HG03280 (cell line): ENCODE results near the gene DCAF8.

ENCODE experiments used
- ATAC-seq: cut with Tn5 transposase; IDR thresholded peaks from one replicate; pipeline ENCODE4 v1.9.1; 2021; ENCODE audit warnings: mild to moderate bottlenecking, moderate library complexity; ENCODE audit not compliant: unreplicated experiment

DCAF8 gene

DNA sequence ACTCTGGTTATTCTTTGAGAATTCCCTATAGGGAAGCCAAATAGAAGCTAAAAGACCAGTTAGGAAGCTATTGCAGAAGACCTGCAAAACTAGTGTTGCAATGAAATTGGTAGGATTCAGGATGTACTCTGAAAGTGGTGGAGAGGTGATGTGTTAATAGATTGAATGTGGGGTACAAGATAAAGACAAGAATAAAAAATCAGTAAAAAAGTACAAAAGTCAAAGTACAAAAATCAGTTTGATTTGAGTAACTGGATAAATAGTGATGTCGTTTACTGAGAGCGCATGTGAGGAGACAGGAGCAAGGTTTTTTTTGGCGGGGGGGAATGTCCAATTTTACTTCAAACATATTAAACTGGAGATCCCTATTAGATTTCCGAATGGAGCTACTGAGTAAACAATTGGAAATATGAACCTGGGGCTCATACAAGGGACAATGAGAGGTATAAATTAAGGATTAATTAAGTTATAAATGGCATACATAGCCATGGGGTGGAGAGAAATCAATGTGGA is 2.5 kb upstream of the DCAF8 start:
- ATAC-seq: no peak

DNA sequence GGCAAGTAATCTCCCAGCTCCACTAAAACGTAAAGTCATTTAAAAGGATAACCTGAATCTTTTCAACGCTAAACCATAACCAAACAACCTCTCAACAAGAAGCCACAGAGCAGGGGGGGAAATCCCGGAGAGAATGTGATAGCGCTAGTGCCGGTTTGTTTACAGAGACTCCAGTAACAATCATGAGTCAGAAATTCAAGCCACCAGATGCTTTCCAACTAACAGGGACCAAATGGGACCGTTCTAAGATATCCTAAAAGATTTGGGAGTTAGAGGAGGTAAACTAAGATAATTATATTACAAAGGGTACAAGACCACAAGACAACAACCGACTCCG is 825 bp downstream of the DCAF8 start:
- peak; percentile 28 for ATAC-seq

DNA sequence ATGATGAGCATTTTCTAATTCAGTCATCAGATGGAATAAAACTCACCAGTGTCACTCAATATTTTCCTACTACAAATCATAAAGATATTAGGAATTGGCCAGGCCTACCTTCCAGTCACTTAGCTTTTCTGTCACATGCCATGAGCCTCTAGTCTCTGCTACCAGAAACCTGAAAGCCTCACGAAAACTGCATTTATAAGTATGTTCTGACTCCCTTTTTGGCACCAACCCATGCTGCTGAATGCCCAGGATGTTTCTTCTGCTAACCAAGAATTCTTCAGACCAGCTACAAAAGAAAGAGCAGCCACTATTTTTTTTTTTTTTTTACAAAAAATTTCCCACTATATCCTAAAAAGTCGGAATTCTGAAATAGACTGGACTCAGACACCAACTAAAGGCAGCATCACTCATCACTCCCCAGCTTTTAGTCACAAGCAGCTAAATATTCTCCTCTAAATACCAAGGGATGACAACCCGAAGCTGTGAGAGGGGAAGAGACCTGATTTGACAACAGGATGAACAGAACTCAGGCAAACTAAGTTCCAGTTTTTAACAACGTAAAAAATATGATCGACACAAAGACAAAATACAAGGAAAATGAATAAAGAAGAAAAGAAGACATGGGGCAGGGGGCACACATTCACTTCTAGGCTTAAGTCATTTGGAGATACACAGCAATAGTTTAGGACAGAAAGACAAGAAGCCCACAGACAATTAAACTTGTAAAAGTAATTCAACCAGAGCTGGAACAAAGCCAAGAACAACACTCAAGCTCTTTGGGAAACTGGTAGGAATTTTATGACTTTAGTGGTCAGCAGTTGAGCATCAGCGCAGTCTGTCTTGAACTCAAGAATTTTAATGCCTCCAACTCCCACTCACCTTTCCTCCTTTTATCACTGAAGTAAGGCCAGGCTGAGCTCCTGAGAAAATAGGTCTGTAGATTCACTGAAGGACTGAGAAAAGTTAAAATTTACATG is 1.7 kb downstream of the DCAF8 start:
- no peak for ATAC-seq

DNA sequence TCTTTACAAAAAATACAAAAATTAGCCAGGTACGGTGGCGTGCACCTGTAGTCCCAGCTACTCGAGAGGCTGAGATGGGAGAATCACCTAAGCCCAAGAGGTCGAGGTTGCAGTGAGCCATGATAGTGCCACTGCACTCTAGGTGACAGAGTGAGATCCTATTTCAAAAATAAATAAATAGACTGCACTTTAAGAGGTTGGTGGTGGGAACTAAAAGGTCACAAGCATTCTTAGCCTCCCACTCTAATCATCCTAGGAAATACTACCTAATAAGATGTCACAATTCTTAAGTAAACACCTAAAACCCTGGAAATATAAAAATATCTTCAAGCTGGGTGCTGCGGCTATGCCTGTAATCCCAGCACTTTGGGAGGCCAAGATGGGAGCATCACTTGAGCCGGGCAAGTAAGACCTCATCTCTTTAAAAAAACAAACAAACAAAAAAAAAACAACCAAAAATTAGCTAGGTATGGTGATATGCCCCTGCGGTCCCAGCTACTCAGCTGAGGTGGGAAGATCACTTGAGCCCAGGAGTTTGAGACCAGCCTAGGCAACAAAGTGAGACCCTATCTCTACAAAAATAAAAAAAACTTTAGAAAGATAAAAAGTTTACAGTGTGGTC is 4.1 kb downstream of the DCAF8 start:
- no peak for ATAC-seq

DNA sequence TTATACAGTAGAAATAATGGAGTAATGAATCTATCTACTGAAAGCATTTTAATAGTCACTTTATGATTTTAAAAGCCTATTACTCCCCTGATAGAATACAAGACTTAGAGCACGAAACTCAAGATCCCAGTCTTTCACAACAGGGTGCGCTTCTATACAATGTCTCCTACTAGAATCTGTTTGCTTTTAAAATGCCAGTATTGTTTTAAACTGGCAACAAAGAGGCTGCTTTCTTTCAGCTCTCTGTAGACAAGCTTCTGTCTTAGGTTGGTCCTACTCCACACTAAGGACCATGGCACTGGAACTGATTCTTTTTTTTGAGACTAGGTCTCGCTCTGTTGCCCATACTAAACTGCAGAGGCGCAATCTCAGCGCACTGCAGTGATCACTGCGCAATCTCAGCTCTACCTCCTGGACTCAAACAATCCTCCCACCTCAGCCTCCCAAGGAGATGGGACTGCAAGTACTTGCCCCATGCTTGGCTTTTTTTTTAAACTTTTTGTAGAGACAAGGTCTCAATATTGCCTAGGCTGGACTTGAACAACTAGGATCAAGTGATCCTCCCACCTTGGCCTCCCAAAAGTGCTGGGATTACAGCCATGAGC is 4.8 kb downstream of the DCAF8 start:
- ATAC-seq: no peak

DNA sequence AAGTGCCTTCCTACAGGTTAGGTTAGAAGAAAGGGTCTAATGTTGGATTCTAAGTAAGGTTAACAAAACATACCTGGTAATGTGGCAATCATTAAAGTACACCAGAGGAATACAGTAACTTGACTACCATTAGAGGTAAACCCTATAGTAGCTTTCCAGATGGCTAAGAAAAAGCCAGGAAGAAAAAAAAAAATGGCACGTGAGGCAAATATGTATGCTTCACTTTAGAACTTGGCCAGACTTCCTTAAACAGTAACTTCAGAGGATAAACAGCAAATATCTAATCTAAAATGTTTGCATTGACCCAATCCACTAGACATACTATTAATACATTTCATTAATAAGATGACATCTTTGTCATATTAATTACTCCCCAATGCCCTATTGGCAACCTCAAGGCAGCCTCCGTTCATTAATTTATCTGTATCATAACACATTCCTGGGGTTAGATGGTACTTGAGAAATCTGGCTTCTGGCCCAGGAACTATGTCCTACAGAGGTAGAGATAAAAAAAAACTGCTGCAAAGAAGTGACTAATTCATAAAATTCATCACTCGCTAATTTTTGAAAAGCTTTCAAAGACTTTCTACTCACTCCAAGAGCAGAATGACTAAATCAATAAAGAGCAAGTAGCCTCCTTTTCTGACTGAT is 5.8 kb downstream of the DCAF8 start:
- ATAC-seq: no peak

DNA sequence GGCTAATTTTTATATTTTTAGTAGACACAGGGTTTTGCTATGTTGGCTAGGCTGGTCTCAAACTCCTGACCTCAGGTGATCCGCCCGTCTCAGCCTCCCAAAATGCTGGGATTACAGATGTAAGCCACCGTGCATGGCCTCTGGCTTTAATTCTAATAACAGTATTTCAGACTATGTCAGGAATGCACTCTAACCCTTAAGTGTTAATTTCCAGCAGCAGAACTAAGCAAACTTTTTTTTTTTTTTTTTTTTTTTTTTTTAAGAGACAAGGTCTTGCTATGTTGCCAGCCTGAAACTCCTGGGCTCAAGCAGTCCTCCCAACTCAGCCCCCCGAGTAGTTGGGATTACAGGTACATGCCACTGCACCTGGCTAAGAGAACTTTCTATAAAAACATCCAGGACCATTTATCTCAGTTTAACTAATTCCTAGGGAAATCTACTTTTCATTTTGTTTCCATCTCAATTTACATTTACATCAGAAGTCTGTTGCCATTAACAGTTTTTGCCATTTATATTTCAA is 6.5 kb downstream of the DCAF8 start:
- ATAC-seq: no peak

DNA sequence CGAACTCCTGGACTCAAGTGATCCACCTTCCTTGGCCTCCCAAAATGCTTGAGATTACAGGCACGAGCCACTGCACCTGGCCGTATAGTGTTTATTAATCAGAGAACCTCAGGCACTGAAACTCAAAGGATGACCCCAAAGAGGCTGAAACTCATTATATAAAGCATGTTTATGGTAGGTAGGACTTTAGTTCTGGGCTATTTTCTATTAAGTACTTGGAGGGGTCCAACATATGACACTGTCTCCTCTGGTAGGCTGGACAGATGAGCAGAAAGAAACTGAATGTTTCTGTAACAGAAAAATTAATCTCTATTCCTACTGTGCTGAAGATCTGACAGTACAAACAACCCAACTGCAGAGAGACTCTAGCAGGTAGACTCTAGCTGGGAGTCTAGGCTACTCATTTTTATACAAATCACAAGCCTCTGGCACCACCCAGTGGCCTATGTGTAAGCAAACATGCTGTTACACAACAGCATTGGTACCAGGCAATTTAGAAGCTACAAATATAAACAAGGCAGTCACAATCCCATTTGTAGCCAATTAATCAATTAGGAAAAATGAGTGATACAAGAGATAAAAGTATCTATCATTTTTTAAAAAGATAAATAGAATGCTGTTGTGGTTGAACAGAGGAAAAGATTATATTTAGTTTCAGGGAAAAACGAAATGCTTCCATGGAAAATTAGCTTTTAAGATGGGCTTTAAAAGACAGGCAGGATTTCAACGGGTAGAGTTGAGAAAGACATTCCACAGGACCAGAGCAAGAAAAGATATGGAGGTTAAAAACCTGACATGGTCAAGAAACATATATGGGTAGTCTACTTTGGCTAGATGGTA is 10.4 kb downstream of the DCAF8 start:
- peak; percentile 69 for ATAC-seq

DNA sequence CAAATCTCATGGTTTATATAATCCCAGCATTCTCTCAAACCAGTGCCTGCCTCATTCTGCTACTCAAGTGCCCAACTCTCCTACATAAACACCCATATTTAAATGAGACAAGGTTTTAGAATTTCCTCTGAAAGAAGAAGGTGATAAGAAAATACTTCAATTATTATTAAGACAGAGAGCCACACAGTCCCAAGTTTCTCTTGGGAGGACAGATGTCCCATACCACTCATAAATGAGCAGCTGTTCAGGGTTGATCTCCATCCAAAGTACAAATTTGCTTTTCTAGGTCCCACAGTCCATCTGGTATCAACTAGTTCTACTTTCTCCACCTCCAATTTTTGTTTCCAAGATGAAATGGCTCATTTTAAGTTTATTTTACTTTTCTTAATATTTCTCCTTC is 11.3 kb downstream of the DCAF8 start:
- no peak for ATAC-seq

DNA sequence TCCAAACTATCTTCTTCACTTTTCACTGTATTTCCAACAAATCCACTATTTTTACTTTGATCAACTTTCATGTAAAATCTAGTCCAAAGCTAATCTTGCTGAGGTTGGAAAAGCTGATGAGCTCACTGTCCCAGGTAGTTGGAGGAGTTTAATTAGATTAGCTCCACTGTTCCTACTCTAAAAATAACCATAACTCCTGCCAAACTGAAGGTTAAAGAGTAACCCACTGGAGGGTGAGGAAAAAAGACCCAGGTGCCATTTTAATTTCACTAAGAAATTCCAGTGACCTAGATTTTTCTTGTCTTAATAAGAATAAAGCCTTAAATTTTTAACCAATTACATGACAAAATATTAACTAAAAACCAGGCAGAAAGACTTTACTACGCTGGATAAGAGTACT is 15.3 kb downstream of the DCAF8 start:
- no peak for ATAC-seq

DNA sequence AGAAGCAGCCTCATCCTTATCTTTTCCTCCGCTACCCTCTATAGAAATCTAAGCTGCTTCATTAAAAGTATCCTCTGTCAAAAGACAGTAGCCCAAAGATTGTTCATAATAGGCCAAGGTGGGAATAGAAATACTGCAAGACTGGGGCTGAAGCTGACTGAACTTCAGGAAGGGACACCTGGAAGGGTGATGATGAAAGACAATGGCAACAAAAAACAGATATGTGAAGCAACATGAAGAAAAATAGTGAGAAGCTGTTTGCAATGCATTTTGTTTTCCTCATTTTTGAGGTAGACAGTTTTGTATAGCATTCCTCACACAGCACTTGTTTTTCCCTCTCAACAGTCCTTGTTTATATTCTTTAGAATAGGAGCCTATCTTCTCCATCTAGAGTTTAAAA is 16.9 kb downstream of the DCAF8 start:
- no peak for ATAC-seq

DNA sequence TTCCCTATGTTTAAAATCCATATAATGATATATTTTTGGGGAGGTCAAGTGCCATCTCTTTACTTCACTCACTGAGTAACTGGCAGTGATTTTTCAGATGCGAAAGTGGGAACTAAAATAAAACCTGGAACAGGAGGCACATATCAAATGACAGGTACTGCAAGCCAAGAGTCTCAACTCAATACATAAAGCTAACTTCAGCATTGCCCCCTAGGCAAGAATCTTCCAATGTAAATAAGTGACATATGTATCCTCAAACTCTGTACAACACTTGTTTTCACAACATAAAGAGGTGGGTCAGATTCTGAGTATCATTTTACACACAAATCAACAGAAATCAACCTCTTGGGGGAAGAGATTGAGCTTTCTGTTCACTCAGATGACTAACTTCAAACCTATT is 18.1 kb downstream of the DCAF8 start:
- ATAC-seq: no peak

DNA sequence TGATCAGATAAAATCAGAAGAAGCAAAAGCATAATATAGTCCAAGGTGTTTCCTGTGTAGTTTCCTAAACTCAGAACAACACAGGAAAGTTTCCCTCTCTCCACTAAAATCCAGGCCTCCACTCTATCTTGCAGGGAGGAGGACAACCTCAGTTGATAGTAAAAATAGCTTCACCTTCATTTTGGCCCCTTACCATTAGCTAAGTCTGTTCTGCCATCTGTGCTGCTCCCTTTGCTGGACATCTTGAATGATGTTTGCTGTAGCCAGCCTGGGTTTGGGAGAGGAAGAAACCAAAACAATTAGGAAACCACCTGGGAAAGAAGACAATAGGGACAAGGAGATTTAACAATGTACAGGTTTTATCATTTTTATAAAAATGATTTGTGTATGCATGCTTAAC is 18.6 kb downstream of the DCAF8 start:
- no peak for ATAC-seq

DNA sequence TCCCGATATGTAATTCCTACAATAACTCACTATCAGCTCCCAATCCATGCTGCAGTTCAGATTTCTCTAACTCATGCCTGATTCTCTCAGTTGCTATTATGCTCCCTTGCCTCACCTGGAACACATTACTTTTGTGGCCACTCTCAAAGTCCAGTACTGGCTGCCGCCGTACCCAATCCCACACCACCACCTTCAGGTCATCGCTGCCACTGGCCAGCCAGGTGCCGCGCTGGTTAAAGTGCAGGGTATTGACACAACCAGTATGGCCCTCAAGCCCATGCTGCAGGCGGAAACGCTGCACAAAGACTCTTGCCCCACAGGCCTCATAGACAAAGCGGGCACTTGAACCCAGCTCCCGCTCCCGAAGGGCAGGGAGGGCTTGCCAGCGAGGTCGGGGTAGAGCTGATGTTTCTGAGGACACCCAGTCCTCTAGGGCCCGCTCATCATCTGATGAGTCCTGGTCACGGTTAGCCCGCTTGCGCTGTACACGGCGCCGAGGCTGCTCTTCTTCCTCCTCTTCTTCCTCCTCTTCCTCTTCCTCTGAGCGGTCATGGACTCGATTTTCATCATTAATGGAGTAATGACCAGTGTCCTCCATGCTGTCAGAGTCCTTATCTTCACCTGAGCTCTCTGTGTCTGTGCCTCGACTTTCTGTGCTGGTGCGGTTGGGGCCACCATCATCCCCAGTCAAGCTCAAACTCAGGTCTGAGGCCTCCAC is 22.6 kb downstream of the DCAF8 start:
- ATAC-seq: no peak

DNA sequence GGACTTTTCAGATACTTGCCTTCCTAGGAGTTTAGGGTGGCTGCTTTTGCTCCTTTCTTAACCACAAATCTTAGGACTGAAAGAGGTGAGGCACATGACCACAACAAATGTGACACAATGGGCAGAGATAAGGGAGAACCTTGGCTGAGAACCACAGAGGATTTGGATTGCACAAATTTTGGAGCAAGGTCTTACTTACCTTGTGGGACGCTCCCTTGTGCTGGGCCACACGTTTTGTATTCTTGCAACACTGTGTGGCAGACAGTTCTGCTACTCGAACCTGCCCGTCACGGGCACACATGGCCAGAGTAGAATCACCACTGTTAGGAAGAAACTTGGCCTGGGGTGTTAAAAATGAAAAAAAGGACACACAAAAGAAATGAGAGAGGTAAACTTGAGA is 23.9 kb downstream of the DCAF8 start:
- ATAC-seq: no peak

DNA sequence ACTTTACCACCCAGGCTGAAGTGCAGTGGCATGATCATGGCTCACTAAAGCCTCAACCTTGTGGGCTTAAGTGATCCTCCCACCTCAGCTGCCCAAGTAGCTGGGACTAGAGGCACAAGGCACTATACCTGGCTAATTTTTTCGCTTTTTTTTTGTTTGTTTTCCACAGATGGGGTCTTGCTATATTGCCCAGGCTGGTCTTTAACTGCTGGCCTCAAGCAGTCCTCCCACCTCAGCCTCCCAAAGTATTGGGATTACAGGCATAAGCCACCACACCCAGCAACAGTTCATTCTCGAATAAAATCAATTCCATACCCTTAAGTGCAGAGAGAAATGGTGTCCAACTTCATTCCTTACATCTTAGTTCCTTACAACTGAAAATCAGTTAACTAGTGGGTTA is 24.8 kb downstream of the DCAF8 start:
- ATAC-seq: no peak

DNA sequence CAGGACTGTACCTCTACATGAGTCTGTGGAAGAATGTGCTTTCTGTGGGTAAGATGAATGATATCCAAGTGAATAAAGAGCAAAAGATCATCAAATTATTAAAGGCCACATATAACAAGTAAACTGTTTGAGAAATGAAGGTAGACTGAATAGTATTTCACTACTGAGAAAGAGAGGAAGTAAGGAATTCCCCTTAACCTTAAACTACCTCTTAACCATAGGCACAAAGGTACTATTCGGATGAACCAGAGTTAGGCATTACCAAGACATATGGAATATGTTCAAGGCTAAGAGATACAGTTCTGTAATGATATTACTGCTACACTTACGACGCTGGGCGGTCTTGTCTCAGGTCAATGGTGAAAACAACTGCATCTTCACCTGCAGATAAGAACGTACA is 25.5 kb downstream of the DCAF8 start:
- ATAC-seq: no peak

DNA sequence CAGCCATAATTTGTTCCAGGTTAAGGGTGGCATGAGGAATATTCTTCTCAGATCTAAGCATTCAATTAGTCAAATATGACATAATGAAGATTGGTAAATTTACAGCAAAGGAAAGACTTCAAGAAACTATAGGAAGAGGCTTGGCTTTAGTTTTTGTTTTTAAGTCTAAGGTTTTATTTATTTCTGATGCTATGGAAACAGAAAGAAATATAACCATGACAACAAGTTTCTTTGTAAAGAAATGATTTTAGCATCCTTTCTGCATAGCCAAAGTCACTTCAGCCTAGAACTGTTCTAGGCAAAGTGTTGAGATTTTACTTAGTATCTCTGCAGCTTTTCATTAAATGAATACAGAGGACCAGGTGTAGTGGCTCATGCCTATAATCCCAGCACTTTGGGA is 29.4 kb downstream of the DCAF8 start:
- no peak for ATAC-seq

DNA sequence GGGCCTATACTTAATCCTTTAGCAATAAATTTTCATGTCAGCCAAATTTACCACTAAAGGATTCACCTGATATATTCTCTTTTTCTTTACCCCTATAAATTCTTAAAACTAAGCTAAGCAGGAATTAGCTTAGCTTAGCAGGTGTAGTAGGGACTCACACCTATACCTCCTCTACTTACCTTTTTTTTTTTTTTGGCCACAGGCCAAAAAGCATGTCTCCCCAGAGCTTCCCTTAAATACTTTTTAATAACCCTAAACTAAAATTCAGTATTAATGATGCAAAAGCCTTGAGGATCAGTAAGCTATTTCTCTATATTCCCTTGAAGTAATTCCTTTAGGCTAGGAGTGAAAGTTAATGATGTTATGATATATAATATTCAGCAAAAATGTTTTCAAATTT is 33.9 kb downstream of the DCAF8 start:
- no peak for ATAC-seq

DNA sequence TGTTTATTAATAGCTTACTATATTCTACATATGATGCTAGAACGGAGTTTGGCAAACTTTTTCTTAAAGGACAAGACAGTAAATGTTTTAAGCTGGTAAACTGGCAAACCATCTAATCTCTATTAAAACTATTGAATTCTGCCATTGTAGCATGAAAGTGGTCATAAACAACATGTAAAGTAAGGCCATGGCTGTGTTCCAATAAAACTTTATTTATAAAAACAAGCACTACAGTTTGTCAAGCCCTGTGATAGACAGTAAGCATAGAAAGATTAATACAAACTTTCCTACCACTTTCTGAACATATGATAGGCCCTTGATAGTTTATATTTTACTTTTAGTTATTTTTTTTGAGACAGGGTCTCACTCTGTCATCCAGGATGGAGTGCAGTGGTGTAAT is 34.8 kb downstream of the DCAF8 start:
- ATAC-seq: no peak
